ENCODE data around the gene GOLPH3. TPM values are rescaled to one million over a fixed set of nuclear protein-coding genes. Genes with fewer than 3 reads are reported as not detected.

Gene GOLPH3
- total and polyA plus RNA-seq, 3 experiments from 2014 or later: 105 to 110 (median 109) TPM

DNA sequence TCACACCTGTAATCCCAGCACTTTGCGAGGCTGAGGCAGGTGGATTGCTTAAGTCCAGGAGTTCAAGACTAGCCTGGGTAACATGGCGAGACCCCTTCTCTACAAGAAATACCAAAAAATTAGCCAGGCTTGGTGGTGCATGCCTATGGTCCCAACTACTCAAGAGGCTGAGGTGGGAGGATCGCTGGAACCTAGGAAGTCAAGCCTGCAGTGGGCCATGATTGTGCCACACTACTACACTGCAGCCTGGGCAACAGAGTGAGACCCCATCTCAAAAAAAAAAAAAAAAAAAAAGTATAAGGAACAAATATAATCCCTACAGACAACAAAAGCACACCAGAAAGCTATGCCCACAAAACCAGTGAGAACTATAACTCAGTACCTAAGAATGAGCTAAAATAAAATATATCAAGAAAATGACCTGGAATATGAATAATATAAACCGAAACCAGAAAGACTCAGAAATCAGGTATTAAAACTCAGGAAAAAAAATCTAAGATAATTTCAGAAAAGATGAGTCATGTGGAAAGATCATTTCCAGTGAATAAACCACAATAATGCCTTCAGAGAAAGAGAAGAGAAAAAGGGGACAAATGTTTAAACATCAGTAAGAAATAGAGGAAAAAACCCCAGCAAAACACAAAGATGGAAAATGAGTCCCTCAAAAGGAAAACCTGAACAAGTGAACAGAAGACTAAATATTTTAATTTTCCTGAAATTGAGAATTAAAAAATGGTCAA lies 57.4 kb downstream of the GOLPH3 start:
- no peaks in the 10 kb centered on the region for H3K4me1 ChIP-seq (ENCODE audit: insufficient read depth, low read length)
- no peak overlapping the region for H3K27ac ChIP-seq (ENCODE audit: low read depth, low read length)
- H3K27me3 Mint-ChIP-seq: no peaks in the 10 kb centered on the region
- peaks cover 0 to 75% (median 21%) of the 10 kb centered on the region in 3 donors for H3K36me3 Mint-ChIP-seq
- no peaks in the 10 kb centered on the region for H3K27me3 ChIP-seq (ENCODE audit: insufficient read depth, low read length, poor library complexity, severe bottlenecking)
- no peak for DNase-seq
- POLR2A ChIA-PET: no interaction called here
- H3K4me3 Mint-ChIP-seq: no peak overlapping the region
- peak overlapping the region in 5 of 8 donors; percentile 20 to 84 (median 70) for H3K27ac Mint-ChIP-seq
- H3K36me3 ChIP-seq (ENCODE audit: insufficient read depth, low read length): peaks cover 19% of the 10 kb centered on the region
- H3K9me3 ChIP-seq (ENCODE audit: low read length): no peaks in the 10 kb centered on the region
- H3K9me3 Mint-ChIP-seq: no peaks in the 10 kb centered on the region
- CTCF ChIA-PET: no interaction called here
- H3K4me1 Mint-ChIP-seq: peaks cover 27 to 38% (median 30%) of the 10 kb centered on the region in 3 donors
- no peak overlapping the region for H3K4me3 ChIP-seq (ENCODE audit: low read length)

DNA sequence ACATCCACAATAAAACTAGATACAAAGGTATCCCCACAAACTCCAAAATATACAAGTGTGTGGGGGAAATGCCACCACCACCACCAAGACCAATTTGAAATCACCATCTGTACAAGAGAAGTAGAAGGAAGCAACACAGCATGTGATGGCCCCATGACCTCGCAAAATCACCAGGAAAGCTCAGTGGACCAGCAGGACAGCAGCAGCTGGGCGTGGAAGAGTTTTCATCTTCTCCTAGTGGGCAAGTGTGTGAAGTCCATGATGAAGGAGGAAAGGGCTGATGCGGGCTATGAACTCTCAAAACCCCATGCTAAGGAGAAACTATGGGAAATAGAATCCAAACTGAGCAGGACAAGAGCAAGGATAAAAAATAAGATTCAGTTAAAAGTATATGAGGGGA lies 58.1 kb downstream of the GOLPH3 start:
- DNase-seq: no peak
- no peak overlapping the region for H3K4me3 ChIP-seq (ENCODE audit: low read length)
- H3K9me3 Mint-ChIP-seq: no peaks in the 10 kb centered on the region
- H3K27me3 Mint-ChIP-seq: no peaks in the 10 kb centered on the region
- peaks cover 4 to 75% (median 18%) of the 10 kb centered on the region in 3 donors for H3K36me3 Mint-ChIP-seq
- no peaks in the 10 kb centered on the region for H3K9me3 ChIP-seq (ENCODE audit: low read length)
- POLR2A ChIA-PET: no interaction called here
- H3K4me1 ChIP-seq (ENCODE audit: insufficient read depth, low read length): no peaks in the 10 kb centered on the region
- H3K4me1 Mint-ChIP-seq: peaks cover 24 to 38% (median 26%) of the 10 kb centered on the region in 3 donors
- H3K4me3 Mint-ChIP-seq: no peak overlapping the region
- peaks cover 20% of the 10 kb centered on the region for H3K36me3 ChIP-seq (ENCODE audit: insufficient read depth, low read length)
- peak overlapping the region in 6 of 8 donors; percentile 35 to 84 (median 76) for H3K27ac Mint-ChIP-seq
- H3K27me3 ChIP-seq (ENCODE audit: insufficient read depth, low read length, poor library complexity, severe bottlenecking): no peaks in the 10 kb centered on the region
- H3K27ac ChIP-seq (ENCODE audit: low read depth, low read length): no peak overlapping the region
- CTCF ChIA-PET: no interaction called here

DNA sequence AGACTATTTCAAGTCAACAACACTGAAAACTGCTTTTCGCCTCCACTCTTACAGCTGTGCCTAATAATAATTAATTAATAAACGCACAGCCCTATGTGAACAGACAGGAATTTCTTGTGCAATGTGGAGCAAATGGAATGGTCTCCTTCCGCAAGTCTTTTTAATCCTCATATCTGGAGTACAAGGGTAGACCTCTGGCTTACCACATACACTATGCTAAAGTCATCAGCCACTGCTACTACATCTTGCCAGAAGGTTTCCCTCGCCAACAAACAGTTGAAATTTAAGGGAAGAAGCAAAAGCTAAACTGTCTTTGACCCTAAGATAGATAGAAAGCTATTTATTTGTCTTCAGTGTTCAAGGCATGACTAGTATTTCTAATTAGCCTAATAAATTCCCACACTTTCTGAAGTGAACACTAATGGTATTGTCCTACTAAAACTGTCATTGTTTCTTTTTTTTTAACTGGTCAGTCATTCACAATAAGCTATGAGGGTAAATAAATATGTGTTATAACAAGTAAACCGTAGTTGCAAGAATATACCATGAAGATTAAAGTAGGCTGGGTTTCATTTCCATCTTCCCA lies 63.9 kb downstream of the GOLPH3 start:
- peaks cover 5 to 85% (median 22%) of the 10 kb centered on the region in 3 donors for H3K36me3 Mint-ChIP-seq
- no peak for DNase-seq
- no peak overlapping the region for H3K27ac ChIP-seq (ENCODE audit: low read depth, low read length)
- no peaks in the 10 kb centered on the region for H3K9me3 ChIP-seq (ENCODE audit: low read length)
- ChIA-PET POLR2A (no interaction called here), CTCF (no interaction called here)
- H3K27ac Mint-ChIP-seq: peak overlapping the region in 2 of 8 donors; percentile 21 to 22
- no peak overlapping the region for H3K4me3 Mint-ChIP-seq
- H3K4me1 ChIP-seq (ENCODE audit: insufficient read depth, low read length): no peaks in the 10 kb centered on the region
- H3K27me3 Mint-ChIP-seq: no peaks in the 10 kb centered on the region
- H3K27me3 ChIP-seq (ENCODE audit: insufficient read depth, low read length, poor library complexity, severe bottlenecking): no peaks in the 10 kb centered on the region
- H3K36me3 ChIP-seq (ENCODE audit: insufficient read depth, low read length): peaks cover 24% of the 10 kb centered on the region
- peaks cover 0 to 4% (median 3%) of the 10 kb centered on the region in 3 donors for H3K4me1 Mint-ChIP-seq
- no peaks in the 10 kb centered on the region for H3K9me3 Mint-ChIP-seq
- no peak overlapping the region for H3K4me3 ChIP-seq (ENCODE audit: low read length)

DNA sequence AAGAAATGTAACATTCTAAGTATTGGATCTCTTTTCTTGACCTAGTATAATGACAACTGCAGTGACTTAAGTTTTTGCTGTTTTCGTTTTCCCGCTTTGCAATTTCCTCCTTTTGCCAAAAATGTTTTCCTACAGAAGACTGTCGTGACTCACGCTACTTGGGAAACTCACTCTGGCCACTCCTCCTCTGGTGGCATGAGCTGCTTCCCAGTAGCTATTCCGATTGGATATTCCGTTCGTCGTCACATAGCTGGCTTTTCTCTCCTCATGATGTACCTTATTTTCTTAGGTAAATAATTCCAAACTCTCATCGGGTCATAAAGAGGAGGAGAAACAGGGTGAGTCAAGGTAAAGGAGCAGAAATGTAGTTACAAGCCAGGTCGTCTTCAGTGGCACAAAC lies 64.9 kb downstream of the GOLPH3 start:
- no peak overlapping the region for H3K4me3 Mint-ChIP-seq
- peak overlapping the region in 1 of 8 donors; percentile 52 for H3K27ac Mint-ChIP-seq
- Histone ChIP-seq H3K4me1 (ENCODE audit: insufficient read depth, low read length) (no peaks in the 10 kb centered on the region), H3K36me3 (ENCODE audit: insufficient read depth, low read length) (peaks cover 24% of the 10 kb centered on the region), H3K27ac (ENCODE audit: low read depth, low read length) (no peak overlapping the region), H3K27me3 (ENCODE audit: insufficient read depth, low read length, poor library complexity, severe bottlenecking) (no peaks in the 10 kb centered on the region), H3K9me3 (ENCODE audit: low read length) (no peaks in the 10 kb centered on the region), H3K4me3 (ENCODE audit: low read length) (no peak overlapping the region)
- CTCF ChIA-PET: interaction anchor here (2.7 kb wide), 1 partner anchor 16 kb away, joined by 9 read pairs; no protein-coding TSS in a partner anchor
- H3K27me3 Mint-ChIP-seq: no peaks in the 10 kb centered on the region
- no peak for DNase-seq
- no peaks in the 10 kb centered on the region for H3K9me3 Mint-ChIP-seq
- POLR2A ChIA-PET: no interaction called here
- peaks cover 5 to 81% (median 23%) of the 10 kb centered on the region in 3 donors for H3K36me3 Mint-ChIP-seq
- H3K4me1 Mint-ChIP-seq: peaks cover 0 to 4% (median 2%) of the 10 kb centered on the region in 3 donors

DNA sequence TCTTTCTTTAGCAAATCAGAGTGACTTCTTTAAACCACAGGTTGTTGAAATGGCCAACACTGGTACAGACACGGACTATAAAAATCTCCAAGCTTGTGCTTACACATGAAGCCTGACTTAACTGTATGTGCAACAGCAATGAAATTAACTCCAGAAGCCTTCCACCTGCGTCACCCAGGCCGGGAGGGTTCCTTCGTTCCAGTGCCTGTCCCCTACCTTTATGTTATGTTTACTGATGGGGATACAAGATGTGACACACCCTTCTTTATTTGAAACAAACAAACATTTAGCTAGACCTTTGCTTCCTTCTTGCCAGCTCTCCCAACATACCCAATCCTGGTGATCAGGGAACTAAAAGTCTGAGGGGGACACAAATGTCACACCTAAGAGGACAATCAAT lies 66.0 kb downstream of the GOLPH3 start:
- no peak overlapping the region for H3K4me3 ChIP-seq (ENCODE audit: low read length)
- H3K4me3 Mint-ChIP-seq: no peak overlapping the region
- H3K27ac Mint-ChIP-seq: peak overlapping the region in 2 of 8 donors; percentile 56 to 57
- no peaks in the 10 kb centered on the region for H3K4me1 ChIP-seq (ENCODE audit: insufficient read depth, low read length)
- H3K9me3 Mint-ChIP-seq: no peaks in the 10 kb centered on the region
- ChIA-PET CTCF (interaction anchor here (1.2 to 2.7 kb wide), 2 partner anchors 9 to 15 kb away, joined by 4 to 9 read pairs; no protein-coding TSS in a partner anchor), POLR2A (no interaction called here)
- peaks cover 0 to 4% (median 2%) of the 10 kb centered on the region in 3 donors for H3K4me1 Mint-ChIP-seq
- H3K36me3 Mint-ChIP-seq: peaks cover 5 to 81% (median 25%) of the 10 kb centered on the region in 3 donors
- no peak for DNase-seq
- peaks cover 24% of the 10 kb centered on the region for H3K36me3 ChIP-seq (ENCODE audit: insufficient read depth, low read length)
- no peaks in the 10 kb centered on the region for H3K9me3 ChIP-seq (ENCODE audit: low read length)
- no peaks in the 10 kb centered on the region for H3K27me3 Mint-ChIP-seq
- H3K27me3 ChIP-seq (ENCODE audit: insufficient read depth, low read length, poor library complexity, severe bottlenecking): no peaks in the 10 kb centered on the region
- H3K27ac ChIP-seq (ENCODE audit: low read depth, low read length): no peak overlapping the region

DNA sequence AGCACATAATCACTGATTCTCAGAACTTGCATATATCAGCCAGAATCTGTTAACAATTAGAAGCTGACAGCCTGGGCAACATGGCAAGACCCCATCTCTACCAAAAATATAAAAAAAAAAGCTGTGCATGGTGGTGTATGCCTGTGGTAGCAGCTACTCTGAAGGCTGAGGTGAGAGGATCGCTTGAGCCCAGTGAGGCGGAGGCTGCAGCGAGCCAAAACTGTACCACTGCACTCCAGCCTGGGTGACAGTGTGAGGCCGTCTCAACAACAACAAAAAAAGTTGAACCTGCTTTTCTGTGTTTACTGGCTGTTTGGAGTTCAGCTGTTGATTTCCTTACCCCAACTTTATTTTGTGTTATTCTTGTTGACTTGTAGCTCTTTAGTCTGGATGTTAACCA lies 66.8 kb downstream of the GOLPH3 start:
- Mint-ChIP-seq H3K27ac (peak overlapping the region in 1 of 8 donors; percentile 60), H3K36me3 (peaks cover 5 to 83% (median 27%) of the 10 kb centered on the region in 3 donors), H3K27me3 (no peaks in the 10 kb centered on the region), H3K4me3 (no peak overlapping the region), H3K4me1 (no peaks in the 10 kb centered on the region), H3K9me3 (no peaks in the 10 kb centered on the region)
- Histone ChIP-seq H3K4me1 (ENCODE audit: insufficient read depth, low read length) (no peaks in the 10 kb centered on the region), H3K27ac (ENCODE audit: low read depth, low read length) (no peak overlapping the region), H3K4me3 (ENCODE audit: low read length) (no peak overlapping the region), H3K27me3 (ENCODE audit: insufficient read depth, low read length, poor library complexity, severe bottlenecking) (no peaks in the 10 kb centered on the region), H3K9me3 (ENCODE audit: low read length) (no peaks in the 10 kb centered on the region), H3K36me3 (ENCODE audit: insufficient read depth, low read length) (peaks cover 21% of the 10 kb centered on the region)
- DNase-seq: no peak
- ChIA-PET CTCF (interaction anchor here (1.2 to 2.7 kb wide), 2 partner anchors 9 to 14 kb away, joined by 4 to 9 read pairs; no protein-coding TSS in a partner anchor), POLR2A (interaction anchor here (0.6 kb wide), 1 partner anchor 12 kb away, joined by 3 read pairs; no protein-coding TSS in a partner anchor)

DNA sequence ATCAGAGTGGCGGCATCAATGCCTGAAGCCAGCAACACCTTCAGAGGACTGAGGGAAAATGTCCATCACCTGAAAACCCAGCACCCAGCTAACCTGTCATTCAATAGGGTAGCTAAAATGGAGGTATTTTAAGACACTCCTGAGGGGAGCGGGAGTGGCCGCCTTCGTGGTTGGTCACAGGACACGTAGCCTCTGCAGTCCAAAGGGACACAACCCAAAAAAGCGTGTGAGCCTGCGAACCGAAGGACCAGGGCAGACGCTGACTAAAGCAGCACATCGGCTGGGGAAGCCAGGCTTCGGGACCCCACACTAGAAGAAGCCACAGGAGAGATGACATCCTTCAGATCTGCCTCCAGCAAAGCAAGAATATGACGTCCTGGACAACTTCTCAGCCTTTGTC lies 70.6 kb downstream of the GOLPH3 start:
- Histone ChIP-seq H3K9me3 (ENCODE audit: low read length) (no peaks in the 10 kb centered on the region), H3K4me1 (ENCODE audit: insufficient read depth, low read length) (no peaks in the 10 kb centered on the region), H3K27ac (ENCODE audit: low read depth, low read length) (no peak overlapping the region), H3K4me3 (ENCODE audit: low read length) (no peak overlapping the region), H3K27me3 (ENCODE audit: insufficient read depth, low read length, poor library complexity, severe bottlenecking) (no peaks in the 10 kb centered on the region), H3K36me3 (ENCODE audit: insufficient read depth, low read length) (peaks cover 13% of the 10 kb centered on the region)
- H3K27me3 Mint-ChIP-seq: no peaks in the 10 kb centered on the region
- POLR2A ChIA-PET: no interaction called here
- H3K4me3 Mint-ChIP-seq: no peak overlapping the region
- no peak for DNase-seq
- H3K36me3 Mint-ChIP-seq: peaks cover 0 to 80% (median 19%) of the 10 kb centered on the region in 3 donors
- no peaks in the 10 kb centered on the region for H3K4me1 Mint-ChIP-seq
- no peaks in the 10 kb centered on the region for H3K9me3 Mint-ChIP-seq
- H3K27ac Mint-ChIP-seq: no peak overlapping the region
- CTCF ChIA-PET: interaction anchor here (1.0 to 1.7 kb wide), 2 partner anchors 10 to 226 kb away, joined by 3 to 5 read pairs; no protein-coding TSS in a partner anchor
